Measurements from ENCODE around the gene BIRC7. TPM values are rescaled to one million over a fixed set of nuclear protein-coding genes. Genes with fewer than 3 reads are reported as not detected.

The BIRC7 gene
- total RNA-seq, 1 donor from 2014 or later = 1.2 TPM

GRCh38 chr20:63273635-63274380 is 38.1 kb downstream of the BIRC7 start:
- no peaks in the 10 kb centered on the region for H3K27me3 Mint-ChIP-seq
- DNase-seq (ENCODE audit: extremely low spot score, unreplicated experiment) = no peak
- TF ChIP-seq CTCF (conservative IDR thresholded peaks at IDR 0.05) = no peak
- H3K36me3 Mint-ChIP-seq = no peaks in the 10 kb centered on the region
- peak overlapping the region; percentile 89 for H3K27ac Mint-ChIP-seq
- peaks cover 32% of the 10 kb centered on the region for H3K4me1 Mint-ChIP-seq (ENCODE audit: unreplicated experiment)
- peak overlapping the region; percentile 97 for H3K4me3 Mint-ChIP-seq
- no peaks in the 10 kb centered on the region for H3K9me3 Mint-ChIP-seq

GRCh38 chr20:63274381-63275228 is 38.9 kb downstream of the BIRC7 start:
- Mint-ChIP-seq H3K27ac (no peak overlapping the region), H3K9me3 (no peaks in the 10 kb centered on the region), H3K27me3 (no peaks in the 10 kb centered on the region), H3K36me3 (no peaks in the 10 kb centered on the region), H3K4me1 (ENCODE audit: unreplicated experiment) (peaks cover 31% of the 10 kb centered on the region), H3K4me3 (peak overlapping the region; percentile 74)
- DNase-seq (ENCODE audit: extremely low spot score, unreplicated experiment) = no peak
- no peak for TF ChIP-seq CTCF (conservative IDR thresholded peaks at IDR 0.05)

DNA sequence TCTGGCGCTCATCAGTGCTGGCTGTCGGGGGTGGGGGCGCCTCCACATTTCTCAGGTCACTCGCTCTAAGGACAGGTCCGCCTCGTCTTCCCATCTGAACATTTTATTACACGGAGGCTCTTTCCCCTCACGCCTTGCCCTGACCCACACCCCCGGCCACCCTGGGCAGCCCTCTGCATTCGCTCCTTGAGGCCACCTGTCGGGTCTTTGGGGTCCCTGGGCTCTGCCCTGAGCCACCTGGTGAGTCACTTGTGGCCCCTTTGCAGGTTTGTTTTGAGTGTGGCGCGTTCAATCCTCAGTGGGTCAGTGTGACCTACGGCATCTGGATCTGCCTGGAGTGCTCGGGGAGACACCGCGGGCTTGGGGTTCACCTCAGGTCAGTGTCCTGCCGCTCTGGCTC is 40.1 kb downstream of the BIRC7 start:
- H3K4me3 Mint-ChIP-seq = peak overlapping the region; percentile 55
- peaks cover 23% of the 10 kb centered on the region for H3K4me1 Mint-ChIP-seq (ENCODE audit: unreplicated experiment)
- no peak for DNase-seq (ENCODE audit: extremely low spot score, unreplicated experiment)
- no peaks in the 10 kb centered on the region for H3K36me3 Mint-ChIP-seq
- H3K27ac Mint-ChIP-seq = no peak overlapping the region
- no peaks in the 10 kb centered on the region for H3K27me3 Mint-ChIP-seq
- TF ChIP-seq CTCF (conservative IDR thresholded peaks at IDR 0.05) = no peak
- no peaks in the 10 kb centered on the region for H3K9me3 Mint-ChIP-seq

DNA sequence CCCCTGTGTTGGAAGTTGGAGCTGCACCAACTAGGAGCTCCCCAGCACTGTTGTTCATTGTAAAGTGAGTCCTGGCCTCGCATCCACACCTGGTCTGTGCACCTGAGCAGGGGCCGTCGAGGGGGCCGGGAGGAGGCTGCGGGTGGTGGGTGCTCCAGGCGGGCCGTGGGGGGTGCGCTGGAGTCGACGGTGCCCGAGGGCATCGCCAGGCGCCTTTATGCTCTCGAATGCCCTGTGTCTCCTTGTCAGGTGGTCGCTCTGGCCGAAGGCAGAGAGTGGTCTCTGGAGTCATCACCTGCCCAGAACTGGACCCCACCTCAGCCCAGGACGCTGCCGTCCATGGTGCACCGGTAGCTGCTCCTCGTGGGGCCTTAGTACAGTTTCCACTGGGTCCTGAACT is 41.3 kb downstream of the BIRC7 start:
- Mint-ChIP-seq H3K36me3 (no peaks in the 10 kb centered on the region), H3K4me3 (no peak overlapping the region), H3K27ac (no peak overlapping the region), H3K4me1 (ENCODE audit: unreplicated experiment) (peaks cover 17% of the 10 kb centered on the region), H3K27me3 (no peaks in the 10 kb centered on the region), H3K9me3 (no peaks in the 10 kb centered on the region)
- no peak for TF ChIP-seq CTCF (conservative IDR thresholded peaks at IDR 0.05)
- no peak for DNase-seq (ENCODE audit: extremely low spot score, unreplicated experiment)

DNA sequence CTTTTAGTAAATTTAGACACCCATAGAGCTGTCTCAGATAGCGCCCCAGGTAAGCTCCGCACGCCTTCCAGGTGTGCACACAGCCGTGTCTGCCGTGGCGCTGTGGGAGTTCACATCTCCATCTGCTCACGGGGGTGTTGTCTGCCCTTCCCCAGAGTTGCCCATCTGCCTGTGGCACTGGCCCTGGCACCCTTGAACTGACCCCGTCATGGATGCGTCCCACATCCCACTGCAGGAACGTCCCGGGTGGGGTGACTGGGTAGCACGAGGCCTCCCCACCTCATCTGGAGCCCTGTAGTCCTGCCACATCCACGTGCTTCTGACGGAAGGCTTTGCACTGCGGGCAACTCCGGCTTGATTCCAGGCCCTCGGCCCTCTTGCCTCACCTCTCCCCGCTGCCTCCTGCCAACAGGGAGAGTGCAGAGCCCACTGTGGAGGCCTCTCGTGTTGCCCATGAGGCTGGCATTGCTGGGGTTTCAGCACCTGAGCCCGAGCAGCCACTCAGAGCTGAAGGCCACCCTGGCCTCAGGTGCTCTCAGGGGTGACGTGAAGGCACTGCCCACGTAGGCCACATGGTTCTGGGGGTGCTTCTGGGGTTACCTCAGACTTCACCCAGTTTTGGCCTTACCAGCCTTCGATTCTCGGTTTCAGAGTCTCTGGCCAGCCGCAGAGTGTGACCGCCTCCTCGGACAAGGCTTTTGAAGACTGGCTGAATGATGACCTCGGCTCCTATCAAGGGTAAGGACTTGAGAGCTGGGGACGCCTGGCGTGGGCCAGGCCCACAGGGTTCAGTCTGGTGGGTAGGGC is 42.0 kb downstream of the BIRC7 start:
- H3K27me3 Mint-ChIP-seq = no peaks in the 10 kb centered on the region
- no peaks in the 10 kb centered on the region for H3K36me3 Mint-ChIP-seq
- H3K9me3 Mint-ChIP-seq = no peaks in the 10 kb centered on the region
- no peak overlapping the region for H3K4me3 Mint-ChIP-seq
- DNase-seq (ENCODE audit: extremely low spot score, unreplicated experiment) = no peak
- no peak for TF ChIP-seq CTCF (conservative IDR thresholded peaks at IDR 0.05)
- H3K27ac Mint-ChIP-seq = no peak overlapping the region
- H3K4me1 Mint-ChIP-seq (ENCODE audit: unreplicated experiment) = peaks cover 17% of the 10 kb centered on the region
